ENCODE results near the gene FAM20C. TPM values are rescaled to one million over a fixed set of nuclear protein-coding genes. Genes with fewer than 3 reads are reported as not detected.

FAM20C gene
- total RNA-seq, 1 experiment from 2014 or later = 62.4 TPM

DNA sequence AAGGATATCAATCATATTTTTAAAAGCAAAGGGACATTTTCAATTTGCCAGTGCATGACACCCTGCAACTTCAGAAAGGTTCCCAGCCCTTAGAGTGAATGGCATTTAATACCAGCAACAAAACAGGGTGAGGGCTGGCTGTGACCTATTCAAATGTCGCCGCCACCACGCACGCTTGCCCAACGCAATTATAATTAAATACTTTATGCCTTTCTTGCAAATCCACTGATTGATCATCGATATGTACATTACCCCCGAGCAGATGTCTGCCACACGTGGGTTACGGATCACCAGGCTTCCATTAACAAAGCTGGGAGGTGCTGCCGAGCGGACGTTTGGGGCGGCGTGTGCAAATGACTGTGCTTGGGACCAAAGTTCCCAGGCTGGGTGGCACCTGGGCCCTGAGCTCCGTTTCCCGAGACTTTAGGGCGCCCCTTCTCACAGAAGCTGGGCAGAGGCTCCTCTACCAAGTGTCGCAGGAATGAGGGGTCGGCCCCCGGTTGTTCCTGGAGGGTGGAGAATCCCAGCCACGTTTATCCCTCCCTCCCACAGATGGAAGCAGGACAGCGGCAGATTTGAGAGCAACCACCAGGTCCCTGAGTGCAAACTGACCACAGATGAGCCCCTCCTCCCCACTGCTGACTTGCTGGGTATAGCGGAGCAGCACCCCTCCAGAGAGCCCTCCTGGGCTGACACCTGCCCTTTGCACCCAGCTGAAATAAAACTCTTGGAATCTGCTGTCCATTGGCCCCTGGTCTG lies 101.5 kb downstream of the FAM20C start:
- intact Hi-C loops (cut with micrococcal nuclease; ENCODE audit: unreplicated experiment) (no loop called here), in situ Hi-C loops (cut with HindIII; ENCODE audit: low pct_unique_long_range_greater_than_20kb, low sequenced_read_pairs) (no loop called here)
- no TSS peak for BruUV-seq (replicated peaks)
- POLR2A ChIA-PET = no interaction called here
- peaks cover 36% of the 10 kb centered on the region for H3K27me3 ChIP-seq (ENCODE audit: control insufficient read depth, insufficient read depth, low read length)
- H3K4me1 ChIP-seq (ENCODE audit: control insufficient read depth, insufficient read depth, low read length) = no peaks in the 10 kb centered on the region; the same call in 1 of the 2 replicates
- no peaks in the 10 kb centered on the region for H3K36me3 ChIP-seq (ENCODE audit: control insufficient read depth, insufficient read depth, low read length)
- no peaks in the 10 kb centered on the region for H3K9me3 ChIP-seq (ENCODE audit: control insufficient read depth, insufficient read depth, low read depth, low read length)
- ATAC-seq (no peak), DNase-seq (ENCODE audit: low read depth, low spot score) (no peak)
- H3K4me3 ChIP-seq (ENCODE audit: low read depth in 2 of 2, low read length in 2 of 2) = no peak overlapping the region
- CTCF ChIA-PET = no interaction called here
- no peak overlapping the region for H3K27ac ChIP-seq (ENCODE audit: low read length)
- TF ChIP-seq, protein P1, sequence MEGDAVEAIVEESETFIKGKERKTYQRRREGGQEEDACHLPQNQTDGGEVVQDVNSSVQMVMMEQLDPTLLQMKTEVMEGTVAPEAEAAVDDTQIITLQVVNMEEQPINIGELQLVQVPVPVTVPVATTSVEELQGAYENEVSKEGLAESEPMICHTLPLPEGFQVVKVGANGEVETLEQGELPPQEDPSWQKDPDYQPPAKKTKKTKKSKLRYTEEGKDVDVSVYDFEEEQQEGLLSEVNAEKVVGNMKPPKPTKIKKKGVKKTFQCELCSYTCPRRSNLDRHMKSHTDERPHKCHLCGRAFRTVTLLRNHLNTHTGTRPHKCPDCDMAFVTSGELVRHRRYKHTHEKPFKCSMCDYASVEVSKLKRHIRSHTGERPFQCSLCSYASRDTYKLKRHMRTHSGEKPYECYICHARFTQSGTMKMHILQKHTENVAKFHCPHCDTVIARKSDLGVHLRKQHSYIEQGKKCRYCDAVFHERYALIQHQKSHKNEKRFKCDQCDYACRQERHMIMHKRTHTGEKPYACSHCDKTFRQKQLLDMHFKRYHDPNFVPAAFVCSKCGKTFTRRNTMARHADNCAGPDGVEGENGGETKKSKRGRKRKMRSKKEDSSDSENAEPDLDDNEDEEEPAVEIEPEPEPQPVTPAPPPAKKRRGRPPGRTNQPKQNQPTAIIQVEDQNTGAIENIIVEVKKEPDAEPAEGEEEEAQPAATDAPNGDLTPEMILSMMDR (IDR thresholded peaks at IDR 0.05) = no peak
- TF ChIP-seq TCF7L2 (IDR thresholded peaks at IDR 0.05; ENCODE audit: low read depth, low read length) = no peak
- TF ChIP-seq POLR2AphosphoS5 (IDR thresholded peaks at IDR 0.05; ENCODE audit: low read depth, low read length) = no peak
- TF ChIP-seq REST (IDR thresholded peaks at IDR 0.05; ENCODE audit: insufficient read depth in 1 of 2, low read depth in 2 of 2, low read length in 1 of 2) = no peak
- TF ChIP-seq SIN3A (IDR thresholded peaks at IDR 0.05; ENCODE audit: borderline replicate concordance, insufficient read depth, low read depth, low read length) = no peak

DNA sequence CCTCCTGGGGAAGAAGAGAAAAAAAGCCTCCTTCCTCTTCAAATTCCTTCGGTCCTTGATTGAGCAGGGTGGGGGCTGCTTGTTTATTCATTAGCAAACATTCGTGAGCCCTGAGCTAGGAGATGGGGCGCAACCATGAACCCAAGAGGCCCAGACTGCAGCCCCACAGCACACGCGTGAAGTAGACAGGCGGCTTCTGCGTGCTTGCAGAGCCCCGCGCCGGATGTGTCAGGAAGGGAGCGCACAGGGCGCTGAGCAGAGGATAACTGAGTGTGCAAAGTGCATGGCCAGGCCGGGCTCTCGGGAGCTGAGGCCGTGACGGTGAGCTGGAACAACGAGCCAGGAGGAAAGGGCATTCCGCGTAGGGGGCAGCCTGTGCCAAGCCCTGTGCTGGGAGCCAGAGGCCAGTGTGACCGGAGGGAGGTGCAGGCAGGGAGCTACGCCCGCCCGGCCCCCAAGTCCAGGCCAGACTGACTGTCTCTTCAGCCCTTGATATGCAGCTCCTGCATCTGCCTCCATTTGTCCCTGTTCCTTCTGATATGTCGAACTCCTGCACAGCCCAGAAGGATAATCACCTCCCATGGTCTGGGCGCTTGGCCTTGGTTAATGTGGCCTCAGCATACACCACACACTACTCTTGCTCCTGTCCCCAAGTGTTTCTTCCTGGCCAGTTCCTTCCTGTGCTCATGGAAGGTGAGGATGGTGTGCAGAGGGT lies 102.2 kb downstream of the FAM20C start:
- intact Hi-C loops (cut with micrococcal nuclease; ENCODE audit: unreplicated experiment) = no loop called here
- ATAC-seq = no peak
- no peak overlapping the region for H3K4me3 ChIP-seq (ENCODE audit: low read depth in 2 of 2, low read length in 2 of 2)
- H3K4me1 ChIP-seq (ENCODE audit: control insufficient read depth, insufficient read depth, low read length) = no peaks in the 10 kb centered on the region; the same call in 1 of the 2 replicates
- in situ Hi-C loops (cut with HindIII; ENCODE audit: low pct_unique_long_range_greater_than_20kb, low sequenced_read_pairs) = no loop called here
- peaks cover 31% of the 10 kb centered on the region for H3K27me3 ChIP-seq (ENCODE audit: control insufficient read depth, insufficient read depth, low read length)
- H3K9me3 ChIP-seq (ENCODE audit: control insufficient read depth, insufficient read depth, low read depth, low read length) = no peaks in the 10 kb centered on the region
- DNase-seq (ENCODE audit: low read depth, low spot score) = no peak
- TF ChIP-seq, protein P1 (IDR thresholded peaks at IDR 0.05) = no peak
- TF ChIP-seq POLR2AphosphoS5 (IDR thresholded peaks at IDR 0.05; ENCODE audit: low read depth, low read length) (no peak), SIN3A (IDR thresholded peaks at IDR 0.05; ENCODE audit: borderline replicate concordance, insufficient read depth, low read depth, low read length) (no peak), TCF7L2 (IDR thresholded peaks at IDR 0.05; ENCODE audit: low read depth, low read length) (no peak), REST (IDR thresholded peaks at IDR 0.05; ENCODE audit: insufficient read depth in 1 of 2, low read depth in 2 of 2, low read length in 1 of 2) (no peak)
- H3K36me3 ChIP-seq (ENCODE audit: control insufficient read depth, insufficient read depth, low read length) = no peaks in the 10 kb centered on the region
- ChIA-PET POLR2A (no interaction called here), CTCF (no interaction called here)
- H3K27ac ChIP-seq (ENCODE audit: low read length) = no peak overlapping the region
- no TSS peak for BruUV-seq (replicated peaks)

All from Panc1 (cell line).